Ectodermal cell (in vitro differentiated cells): Measurements from ENCODE around the gene KNDC1.

Source experiments
- H3K27ac ChIP-seq: 2 replicates; pipeline ENCODE4 v1.7.0; 2013; ENCODE audit warnings: mild to moderate bottlenecking, low read depth, low read length; ENCODE audit not compliant: insufficient read depth, poor library complexity, severe bottlenecking
- H3K27me3 ChIP-seq: 2 replicates; pipeline ENCODE4 v1.7.0; 2013; ENCODE audit warnings: mild to moderate bottlenecking, low read length; ENCODE audit not compliant: insufficient read depth, control insufficient read depth, poor library complexity, severe bottlenecking
- H3K36me3 ChIP-seq: one replicate; pipeline ENCODE4 v1.7.0; 2013; ENCODE audit warnings: low read length; ENCODE audit not compliant: control insufficient read depth, insufficient read depth
- H3K4me1 ChIP-seq: one replicate; pipeline ENCODE4 v1.7.0; 2013; ENCODE audit warnings: low read length; ENCODE audit not compliant: control insufficient read depth, insufficient read depth
- H3K4me3 ChIP-seq: 2 replicates; pipeline ENCODE4 v1.7.0; 2013; ENCODE audit warnings: low read depth, low read length, control low read depth; ENCODE audit not compliant: insufficient read depth
- H3K9me3 ChIP-seq: 2 replicates; pipeline ENCODE4 v1.7.0; 2013; ENCODE audit warnings: mild to moderate bottlenecking, low read length, moderate library complexity; ENCODE audit not compliant: control insufficient read depth
- WGBS, 2 experiments: methylation state at CpG; one replicate each; pipeline ENCODE4 v1.1.7; 2013; ENCODE audit warnings: missing lambda C conversion rate in 2 of 2; 5-methylcytosine and 5-hydroxymethylcytosine counted together

The KNDC1 gene

DNA sequence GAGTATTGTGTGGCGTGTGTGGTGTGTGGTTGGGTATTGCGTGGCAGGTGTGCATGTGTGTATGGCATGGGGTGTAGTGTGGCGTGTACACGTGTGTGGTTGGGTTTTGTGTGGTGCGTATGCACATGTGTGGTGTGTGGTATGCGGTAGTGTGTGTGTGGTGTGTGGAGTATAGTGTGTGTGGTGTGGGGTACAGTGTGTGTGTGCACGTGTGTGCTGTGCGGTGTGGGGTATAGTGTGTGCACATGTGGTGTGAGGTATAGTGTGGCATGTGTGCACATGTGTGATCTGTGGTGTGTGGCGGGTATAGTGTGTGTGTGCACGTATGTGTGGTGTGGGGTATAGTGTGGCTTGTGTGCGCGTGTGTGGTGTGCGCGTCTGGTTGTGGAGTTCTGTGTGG is 49.1 kb downstream of the KNDC1 start:
- H3K27ac ChIP-seq: no peak overlapping the region
- no peaks in the 10 kb centered on the region for H3K9me3 ChIP-seq
- no peaks in the 10 kb centered on the region for H3K27me3 ChIP-seq
- no peaks in the 10 kb centered on the region for H3K4me1 ChIP-seq
- H3K4me3 ChIP-seq: no peak overlapping the region
- no peaks in the 10 kb centered on the region for H3K36me3 ChIP-seq
- 94% methylated on average over 14 of the region's 14 CpGs for WGBS, 2 experiments

DNA sequence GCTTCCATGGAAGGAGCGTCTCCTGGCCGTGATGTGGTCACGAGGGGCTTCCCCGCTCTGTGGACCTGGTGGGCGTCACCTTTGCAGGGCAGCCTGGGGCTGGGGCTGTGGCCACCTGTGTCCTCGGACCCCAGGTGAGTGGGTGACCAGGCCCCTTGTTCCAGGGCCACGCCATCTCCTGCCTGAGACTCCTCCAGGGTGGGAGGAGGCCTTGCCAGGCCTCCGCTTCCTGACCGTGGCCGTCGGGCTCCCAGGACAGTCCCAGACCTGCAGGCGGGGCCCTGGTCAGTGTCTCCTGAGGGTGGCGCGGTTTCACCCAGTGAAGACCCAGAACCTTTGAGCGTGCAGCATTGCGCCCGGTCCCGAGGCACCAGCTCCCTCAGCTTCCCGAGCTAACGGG is 49.6 kb downstream of the KNDC1 start:
- H3K4me3 ChIP-seq: no peak overlapping the region

DNA sequence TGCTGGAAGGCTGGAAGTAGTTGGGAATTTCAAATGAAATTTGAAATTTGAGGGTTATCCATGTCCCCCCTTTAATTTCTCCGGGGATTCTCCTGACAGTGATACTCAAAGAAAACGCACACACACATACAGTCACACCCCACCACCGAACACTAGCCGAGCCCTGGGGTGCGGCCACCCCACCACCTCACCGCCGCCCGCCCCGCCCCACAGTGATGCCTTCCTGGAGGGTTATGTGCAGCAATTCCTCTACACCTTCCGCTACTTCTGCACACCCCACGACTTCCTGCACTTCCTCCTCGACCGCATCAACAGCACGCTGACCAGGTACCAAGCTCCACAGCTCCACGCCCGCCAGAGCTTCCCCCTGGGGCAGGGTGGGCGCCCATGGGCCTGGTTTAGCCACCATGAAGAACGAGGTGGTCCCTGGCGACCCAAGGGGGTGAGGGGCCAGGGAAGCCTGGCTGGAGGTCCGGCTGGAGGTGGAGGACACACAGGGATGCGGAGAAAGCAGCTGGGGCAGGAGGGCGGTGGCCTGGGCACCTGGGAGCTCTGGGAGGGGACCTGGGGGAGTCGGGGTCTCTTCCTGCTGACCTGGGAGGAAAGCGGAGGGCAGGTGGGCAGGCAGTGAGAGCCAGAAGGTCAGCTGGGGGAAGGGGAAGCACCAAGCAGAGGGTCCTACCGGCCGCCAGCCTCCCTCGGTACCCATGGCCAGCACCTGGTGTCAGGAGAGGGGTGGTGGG is 50.5 kb downstream of the KNDC1 start:
- no peaks in the 10 kb centered on the region for H3K36me3 ChIP-seq
- H3K9me3 ChIP-seq: no peaks in the 10 kb centered on the region
- H3K4me1 ChIP-seq: no peaks in the 10 kb centered on the region
- 94 to 95% methylated on average over 27 of the region's 27 CpGs for WGBS, 2 experiments
- no peak overlapping the region for H3K27ac ChIP-seq
- H3K4me3 ChIP-seq: no peak overlapping the region
- H3K27me3 ChIP-seq: no peaks in the 10 kb centered on the region

More for the DNA sequence above, 49.6 kb downstream of the KNDC1 start:
- no peaks in the 10 kb centered on the region for H3K36me3 ChIP-seq
- H3K27ac ChIP-seq: no peak overlapping the region
- no peaks in the 10 kb centered on the region for H3K4me1 ChIP-seq
- H3K27me3 ChIP-seq: no peaks in the 10 kb centered on the region
- 89 to 90% methylated on average over 20 of the region's 20 CpGs for WGBS, 2 experiments
- H3K9me3 ChIP-seq: no peaks in the 10 kb centered on the region

DNA sequence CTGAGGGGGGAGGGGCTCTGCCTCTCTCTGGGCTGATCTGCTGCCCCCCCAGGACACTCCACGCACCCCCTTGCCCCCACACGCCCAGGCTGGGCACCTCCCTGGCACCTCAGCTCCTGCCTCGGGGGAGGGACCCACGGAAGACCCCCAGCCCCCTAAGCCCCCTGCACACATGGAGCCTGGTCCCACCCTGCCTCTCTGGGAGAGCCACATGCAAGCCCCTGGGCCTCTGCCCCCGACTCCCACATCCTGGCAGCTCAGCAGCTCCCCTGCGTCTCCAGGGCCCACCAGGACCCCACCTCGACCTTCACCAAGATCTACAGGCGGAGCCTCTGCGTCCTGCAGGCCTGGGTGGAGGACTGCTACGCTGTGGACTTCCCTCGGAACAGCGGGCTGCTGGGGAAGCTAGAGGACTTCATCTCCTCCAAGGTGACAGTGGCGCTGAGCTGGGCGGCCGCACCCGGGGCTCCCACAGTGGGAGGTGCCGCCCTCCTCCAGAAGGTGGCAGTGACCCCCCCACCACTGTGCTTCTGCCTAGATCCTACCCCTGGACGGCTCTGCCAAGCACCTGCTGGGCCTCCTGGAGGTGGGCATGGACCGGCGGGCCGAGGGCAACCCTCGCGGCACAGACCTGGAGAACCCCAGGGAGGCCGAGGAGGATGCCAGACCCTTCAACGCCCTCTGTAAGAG is 51.3 kb downstream of the KNDC1 start:
- H3K9me3 ChIP-seq: no peaks in the 10 kb centered on the region
- no peak overlapping the region for H3K4me3 ChIP-seq
- no peak overlapping the region for H3K27ac ChIP-seq
- no peaks in the 10 kb centered on the region for H3K4me1 ChIP-seq
- WGBS, 2 experiments: 92 to 94% methylated on average over 25 of the region's 25 CpGs
- H3K36me3 ChIP-seq: no peaks in the 10 kb centered on the region
- H3K27me3 ChIP-seq: no peaks in the 10 kb centered on the region

DNA sequence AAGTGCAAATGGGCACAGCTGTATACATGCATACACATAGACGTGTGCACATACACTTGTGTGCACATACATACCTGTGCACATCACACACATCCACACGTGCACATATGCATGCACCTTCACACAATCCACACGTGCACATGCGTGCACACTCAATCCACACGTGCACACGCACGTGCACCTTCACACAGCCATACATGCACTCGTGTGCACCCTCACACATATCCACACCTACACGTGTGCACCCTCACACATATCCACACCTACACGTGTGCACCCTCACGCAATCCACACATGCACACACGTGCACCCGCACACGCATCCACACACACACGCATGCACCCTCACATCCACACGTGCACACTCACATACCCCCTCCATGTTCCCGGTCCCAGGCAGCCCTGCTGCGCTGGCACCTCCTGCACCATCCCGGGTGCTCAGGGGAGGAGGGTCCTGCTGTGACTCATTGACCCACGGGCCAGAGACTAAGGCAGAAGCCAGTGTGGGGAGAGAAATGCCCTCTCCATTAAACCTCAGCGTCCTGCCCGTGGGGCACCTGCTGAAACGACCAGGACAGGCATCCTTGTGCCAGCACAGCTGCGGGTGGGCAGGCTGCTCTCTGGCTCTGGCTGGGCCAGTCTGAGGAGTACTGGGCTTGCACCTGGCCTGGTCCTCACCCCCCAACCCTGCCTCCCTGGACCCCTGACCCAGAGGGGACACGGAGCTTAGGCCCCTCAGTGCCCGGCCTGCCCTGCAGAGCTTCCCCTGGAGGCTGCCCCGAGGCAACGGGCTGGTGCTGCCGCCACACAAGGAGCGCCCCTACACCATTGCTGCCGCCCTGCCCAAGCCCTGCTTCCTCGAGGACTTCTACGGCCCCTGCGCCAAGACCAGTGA is 52.2 kb downstream of the KNDC1 start:
- Histone ChIP-seq H3K4me1 (no peaks in the 10 kb centered on the region), H3K9me3 (no peaks in the 10 kb centered on the region), H3K36me3 (no peaks in the 10 kb centered on the region), H3K27me3 (no peaks in the 10 kb centered on the region), H3K27ac (no peak overlapping the region), H3K4me3 (no peak overlapping the region)
- 92 to 95% methylated on average over 34 of the region's 34 CpGs for WGBS, 2 experiments

DNA sequence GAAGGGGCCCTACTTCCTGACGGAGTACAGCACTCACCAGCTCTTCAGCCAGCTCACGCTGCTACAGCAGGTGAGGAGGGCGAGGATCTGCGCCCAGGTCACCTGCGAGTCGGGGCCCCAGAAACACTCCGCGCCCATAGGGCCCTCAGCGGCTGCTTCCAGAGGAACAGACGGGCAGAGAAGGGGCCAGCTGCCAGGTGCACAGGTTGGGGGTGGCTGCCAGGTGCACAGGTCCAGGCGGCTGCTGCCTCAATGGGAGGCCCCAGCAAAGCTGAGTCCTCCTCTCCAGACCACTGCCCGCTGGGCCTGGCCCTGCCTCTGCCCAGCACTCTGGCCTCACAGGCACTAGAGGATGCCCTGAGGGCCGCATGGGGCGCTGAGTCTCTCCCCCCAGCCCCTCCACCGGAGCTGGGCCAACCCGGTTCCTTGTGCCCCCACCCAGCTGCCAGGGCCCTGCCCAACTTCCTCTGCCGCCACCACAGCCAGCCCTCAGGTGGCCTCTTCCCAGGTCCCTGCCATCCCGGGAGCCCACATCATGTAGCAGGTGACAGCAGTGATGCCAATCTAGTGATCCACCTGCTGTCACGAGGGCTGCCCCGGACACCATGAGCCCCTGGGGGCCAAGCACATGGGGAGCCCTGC is 53.0 kb downstream of the KNDC1 start:
- 94 to 95% methylated on average over 20 of the region's 20 CpGs for WGBS, 2 experiments
- H3K4me3 ChIP-seq: no peak overlapping the region
- no peak overlapping the region for H3K27ac ChIP-seq
- no peaks in the 10 kb centered on the region for H3K9me3 ChIP-seq
- no peaks in the 10 kb centered on the region for H3K36me3 ChIP-seq
- H3K4me1 ChIP-seq: no peaks in the 10 kb centered on the region
- H3K27me3 ChIP-seq: no peaks in the 10 kb centered on the region

DNA sequence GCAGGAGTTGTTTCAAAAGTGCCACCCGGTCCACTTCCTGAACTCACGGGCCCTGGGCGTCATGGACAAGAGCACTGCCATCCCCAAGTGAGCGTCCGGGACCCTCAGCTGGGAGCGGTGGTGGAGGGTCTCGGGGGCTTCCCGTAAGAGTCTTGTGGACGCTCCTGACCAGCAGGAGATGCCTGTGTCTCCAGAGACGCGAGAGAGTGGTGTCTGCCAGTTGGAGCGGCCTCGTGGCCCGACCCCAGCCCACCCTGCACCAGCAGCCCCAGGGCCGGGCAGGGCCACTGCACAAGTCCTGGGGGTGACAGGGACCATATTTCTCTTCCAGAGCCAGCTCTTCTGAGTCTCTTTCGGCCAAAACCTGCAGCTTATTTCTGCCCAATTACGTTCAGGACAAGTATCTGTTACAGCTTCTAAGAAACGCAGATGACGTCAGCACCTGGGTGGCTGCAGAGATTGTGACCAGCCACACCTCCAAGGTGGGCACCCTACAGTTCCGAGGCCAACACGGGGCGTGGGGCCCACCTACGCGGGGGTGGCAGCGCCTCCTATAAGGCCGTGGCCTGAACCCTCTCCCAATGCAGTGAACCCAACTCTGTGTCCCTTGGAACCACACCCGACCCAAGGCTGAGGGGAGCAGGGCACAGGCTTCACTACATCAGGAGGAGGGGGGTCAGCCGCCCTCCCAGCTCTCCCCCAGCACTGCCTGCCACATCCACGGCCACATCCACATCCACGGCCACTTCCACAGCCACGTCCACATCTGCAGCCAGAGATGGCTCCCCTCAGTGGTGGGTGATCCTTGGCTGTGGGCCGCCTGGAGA is 53.8 kb downstream of the KNDC1 start:
- 90 to 91% methylated on average over 32 of the region's 32 CpGs for WGBS, 2 experiments
- Histone ChIP-seq H3K4me3 (no peak overlapping the region), H3K36me3 (no peaks in the 10 kb centered on the region), H3K27me3 (no peaks in the 10 kb centered on the region), H3K27ac (no peak overlapping the region), H3K4me1 (no peaks in the 10 kb centered on the region), H3K9me3 (no peaks in the 10 kb centered on the region)

DNA sequence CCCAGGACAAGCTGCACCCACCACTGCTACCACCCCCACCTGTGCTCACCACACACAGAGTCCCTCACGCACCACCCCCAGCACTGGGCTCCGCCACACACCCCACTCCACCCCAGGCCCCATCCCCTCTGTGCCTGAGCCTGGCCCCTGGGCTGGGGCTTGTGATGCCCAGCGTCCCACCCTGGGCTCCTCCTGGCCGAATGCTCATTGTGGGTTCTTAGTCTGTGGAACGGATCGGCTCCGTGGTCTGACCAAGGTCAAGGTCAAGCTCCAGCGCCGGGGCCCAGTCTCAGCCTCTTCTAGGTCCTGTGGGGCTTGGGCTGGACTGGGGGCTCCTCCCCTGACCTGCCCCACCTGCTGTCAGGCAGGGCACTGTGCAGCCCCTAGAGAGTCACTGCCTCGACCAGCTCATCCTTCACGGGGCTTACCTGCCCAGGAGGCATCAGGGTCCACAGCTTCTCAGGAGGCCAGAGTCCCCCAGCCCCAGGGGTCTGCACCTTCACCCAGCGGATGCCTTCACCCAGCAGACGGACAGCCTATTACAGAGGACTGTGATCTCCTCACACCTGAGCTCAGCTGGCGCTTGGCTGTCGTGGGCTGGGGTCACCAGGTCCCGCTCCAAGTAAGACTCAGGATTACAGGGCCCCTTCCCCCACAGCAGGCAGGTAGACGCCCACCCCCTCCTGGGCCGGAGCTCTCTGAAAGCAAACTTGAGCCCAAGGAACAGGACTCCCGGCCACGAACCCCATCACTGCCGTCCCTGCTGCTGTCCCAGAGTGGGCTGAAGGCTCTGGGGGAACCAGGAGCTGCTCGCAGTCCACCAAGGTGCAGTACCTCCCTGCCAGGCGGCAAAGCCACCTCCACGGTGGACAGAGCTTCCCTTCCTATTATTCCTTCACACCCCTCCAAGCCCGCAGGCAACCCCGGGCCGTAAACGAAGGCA is 54.7 kb downstream of the KNDC1 start:
- H3K4me1 ChIP-seq: no peaks in the 10 kb centered on the region
- H3K27ac ChIP-seq: no peak overlapping the region
- H3K36me3 ChIP-seq: no peaks in the 10 kb centered on the region
- peaks cover 6% of the 10 kb centered on the region for H3K27me3 ChIP-seq
- 92 to 93% methylated on average over 28 of the region's 28 CpGs for whole genome bisulfite sequencing, 2 experiments
- H3K4me3 ChIP-seq: no peak overlapping the region
- H3K9me3 ChIP-seq: no peaks in the 10 kb centered on the region
